Effector CD4-positive, alpha-beta T cell (primary cell): ENCODE measurements around the gene ARG1.

Experiments
- DNase-seq: peaks from one replicate; pipeline ENCODE4 v3.0.0-alpha.2; 2020

The ARG1 gene

DNA sequence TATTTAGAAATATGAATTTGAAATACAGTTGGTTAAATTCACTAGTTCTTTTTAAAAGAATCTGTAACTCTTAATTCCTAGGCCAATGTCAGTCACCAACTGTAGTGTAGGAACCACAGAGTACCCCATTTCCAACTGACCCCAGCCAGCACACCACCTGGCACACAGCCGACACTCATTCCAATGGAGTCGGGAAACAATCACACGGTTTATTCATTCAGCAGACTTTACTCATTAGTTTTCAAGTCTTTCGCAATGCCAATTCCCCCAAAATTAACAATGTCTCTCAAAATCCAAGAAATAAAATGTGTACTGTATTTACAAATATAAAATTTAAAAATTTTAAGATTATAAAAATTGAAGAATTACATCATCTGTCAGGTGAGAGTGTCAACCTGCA is 13.5 kb downstream of the ARG1 start:
- DNase-seq, result no peak

DNA sequence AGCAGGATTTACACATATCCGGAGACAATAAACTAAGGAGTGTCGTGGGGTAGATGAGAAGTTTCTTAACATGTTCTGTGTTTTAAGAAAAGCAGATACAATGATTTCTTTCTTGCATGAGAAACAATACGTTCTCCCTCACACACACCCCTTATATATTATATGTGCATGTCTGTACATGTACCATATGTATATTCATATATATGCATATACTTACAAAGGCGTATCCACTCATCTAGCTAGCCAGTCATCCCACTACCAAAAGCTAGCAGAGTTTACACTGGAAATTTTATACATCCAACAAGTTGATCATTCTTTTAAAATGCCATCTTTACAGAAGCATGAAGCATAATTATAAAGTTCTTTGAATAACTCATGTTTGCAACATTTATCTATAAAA is 14.9 kb downstream of the ARG1 start:
- DNase-seq, result no peak

DNA sequence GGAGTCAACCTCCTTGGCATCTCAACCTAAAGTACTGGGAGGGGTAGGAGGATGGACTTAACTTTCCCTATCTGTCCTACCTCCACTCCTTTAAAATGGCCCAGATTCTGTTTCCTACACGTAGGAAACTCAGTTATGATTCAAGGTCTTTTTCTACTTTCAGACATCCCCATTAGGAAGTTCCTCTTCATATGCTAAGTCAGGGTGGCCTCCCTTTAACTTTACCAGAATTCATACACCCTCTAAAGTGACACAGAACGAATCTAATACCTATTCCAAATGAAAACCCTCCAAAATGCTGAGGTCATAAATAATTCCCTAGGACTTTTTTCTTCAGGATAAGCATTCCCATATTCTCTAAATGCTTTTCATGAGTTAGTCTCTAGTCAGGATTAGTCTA is 15.6 kb downstream of the ARG1 start:
- DNase-seq, result no peak

DNA sequence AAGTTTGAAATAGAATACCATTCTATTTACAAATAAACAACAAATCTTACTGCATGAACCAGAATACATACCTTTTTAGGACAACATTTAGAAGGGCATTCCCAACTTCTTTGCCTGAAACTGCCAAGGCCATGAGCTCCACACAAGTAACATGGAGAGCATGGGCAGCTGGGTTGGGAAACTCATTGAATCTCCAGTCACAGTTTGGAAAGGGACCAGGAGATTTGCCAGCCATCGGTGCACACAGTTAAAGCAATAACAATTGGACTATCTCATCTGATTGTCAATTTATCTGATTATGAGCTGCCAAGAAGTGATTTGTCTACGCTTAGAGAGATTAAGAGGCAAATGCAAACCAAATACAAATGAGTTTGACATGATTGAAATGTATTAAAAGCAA is 19.9 kb downstream of the ARG1 start:
- DNase-seq, result no peak

DNA sequence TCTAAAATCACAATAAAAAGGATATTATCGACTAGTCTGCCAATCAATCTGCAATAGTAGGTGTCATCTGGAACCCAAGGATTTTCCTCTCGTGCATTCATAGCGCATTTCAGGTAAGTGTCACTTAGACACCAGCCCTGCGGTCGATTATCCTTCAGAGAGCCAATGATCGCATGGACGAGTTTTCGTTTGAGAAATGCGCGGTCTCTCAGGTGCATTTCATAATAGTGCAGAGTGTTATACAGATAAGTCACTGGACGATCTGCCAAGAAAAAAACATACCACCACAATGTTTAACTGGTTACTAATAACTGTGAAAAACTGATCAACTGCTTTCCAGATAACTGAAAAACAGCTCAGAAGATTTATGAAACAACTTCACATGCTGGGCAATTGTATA is 21.0 kb downstream of the ARG1 start:
- no peak for DNase-seq

DNA sequence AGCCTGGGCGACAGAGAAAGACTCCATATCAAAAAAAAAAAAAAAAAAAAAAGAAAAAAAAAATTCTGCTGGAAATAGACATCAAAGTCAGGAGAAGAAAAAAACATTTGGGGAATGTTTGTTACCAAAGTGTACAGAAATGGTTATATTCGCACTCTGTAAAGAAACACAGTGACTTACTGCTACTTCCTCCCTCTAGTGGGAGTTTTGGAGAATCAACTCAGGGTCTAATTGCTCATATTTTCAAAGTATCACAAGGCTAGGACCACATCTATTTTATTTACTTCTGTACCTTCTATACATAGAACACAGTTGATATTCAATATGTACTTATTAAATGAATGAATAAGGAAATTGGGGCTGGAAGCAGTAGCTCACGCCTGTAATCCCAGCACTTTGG is 24.4 kb downstream of the ARG1 start:
- no peak for DNase-seq

DNA sequence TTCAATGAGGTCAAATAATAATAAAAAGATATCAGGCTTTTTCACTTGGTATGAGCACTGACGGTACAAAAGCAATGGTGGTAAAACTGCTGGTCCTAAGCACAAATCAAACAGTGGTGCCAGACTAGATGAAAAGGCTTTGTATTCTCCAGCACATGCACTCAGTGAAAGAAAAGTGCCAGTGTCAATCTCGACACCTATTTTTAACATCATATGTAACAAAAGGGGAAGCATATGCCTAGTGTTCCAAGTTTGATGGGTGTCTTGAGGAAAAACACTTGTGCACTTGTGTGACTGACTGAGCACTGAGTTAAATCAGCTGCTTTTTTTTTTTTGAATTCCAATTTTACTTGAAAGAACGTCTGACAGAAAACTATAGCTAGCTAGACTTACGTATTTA is 27.7 kb downstream of the ARG1 start:
- DNase-seq, result no peak

DNA sequence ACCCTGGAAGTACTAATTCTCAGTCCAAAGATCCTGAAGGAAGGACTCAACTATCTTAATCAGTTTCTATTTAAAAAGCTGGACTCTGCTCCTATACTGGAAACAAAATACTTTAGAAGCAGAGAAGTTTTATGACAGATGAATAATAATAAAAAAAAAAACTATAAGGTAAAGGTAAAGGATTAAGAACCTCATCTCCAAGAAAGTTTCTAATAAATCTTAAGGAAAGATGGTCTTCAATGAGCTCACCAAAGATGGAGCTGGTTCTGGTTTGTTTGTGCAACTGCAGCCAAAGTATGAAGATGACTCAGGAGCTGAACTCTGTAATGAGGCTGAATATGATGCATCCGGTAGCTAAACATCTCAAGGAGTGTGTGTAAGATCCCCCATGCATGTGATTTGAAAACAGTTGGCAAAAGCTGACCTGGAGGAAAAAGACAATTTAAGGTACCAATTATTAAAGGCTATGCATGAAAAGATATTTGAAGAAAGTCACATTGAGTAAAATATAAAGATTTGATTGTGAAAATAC is 29.8 kb downstream of the ARG1 start:
- DNase-seq, result no peak

DNA sequence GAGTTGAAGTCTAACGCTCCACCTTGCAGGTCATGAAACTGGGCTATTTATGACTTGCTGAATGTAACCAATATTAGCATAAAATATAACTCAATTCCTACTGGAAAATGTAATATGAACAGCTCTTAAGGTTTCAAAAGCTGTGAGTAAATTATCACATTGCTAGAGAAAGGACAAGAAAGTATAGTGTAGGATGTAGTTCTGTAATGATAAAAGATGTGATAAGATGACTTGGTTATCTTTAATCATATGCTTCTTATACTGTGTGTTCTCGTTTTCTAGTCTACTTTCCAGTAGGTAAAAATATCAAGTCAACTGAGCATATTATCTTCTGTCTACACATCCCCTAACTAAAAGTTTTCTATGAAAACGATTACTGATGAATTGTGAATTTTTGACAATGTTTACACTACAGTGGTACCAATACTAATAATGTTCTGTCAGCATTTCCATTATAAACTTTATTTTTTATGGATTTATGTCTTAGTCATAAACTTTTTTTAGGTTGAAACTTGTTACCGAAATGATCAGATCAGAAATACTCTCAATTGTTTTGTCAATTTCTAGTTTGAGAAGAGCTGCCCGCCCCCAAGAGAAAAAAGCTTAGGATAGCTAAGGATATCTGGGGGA is 40.4 kb downstream of the ARG1 start:
- no peak for DNase-seq

DNA sequence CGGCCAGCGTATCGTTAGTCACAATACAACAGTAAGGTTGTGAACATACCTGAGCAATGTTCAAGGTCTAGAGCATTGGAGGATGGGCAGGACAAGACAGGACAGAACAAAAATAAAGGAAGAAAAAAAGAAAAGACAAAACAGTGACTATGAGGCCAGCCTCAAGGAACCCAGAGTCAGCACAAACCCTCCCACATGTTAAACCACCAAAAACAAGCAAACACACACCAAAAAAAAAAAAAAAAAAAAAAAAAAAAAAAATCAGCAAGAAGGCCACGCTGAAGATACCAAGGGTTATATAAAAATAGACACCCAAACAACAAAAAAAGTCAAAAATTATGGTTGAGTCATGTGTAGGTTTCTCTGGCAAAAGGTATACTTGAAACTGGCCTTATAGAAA is 42.2 kb downstream of the ARG1 start:
- no peak for DNase-seq

DNA sequence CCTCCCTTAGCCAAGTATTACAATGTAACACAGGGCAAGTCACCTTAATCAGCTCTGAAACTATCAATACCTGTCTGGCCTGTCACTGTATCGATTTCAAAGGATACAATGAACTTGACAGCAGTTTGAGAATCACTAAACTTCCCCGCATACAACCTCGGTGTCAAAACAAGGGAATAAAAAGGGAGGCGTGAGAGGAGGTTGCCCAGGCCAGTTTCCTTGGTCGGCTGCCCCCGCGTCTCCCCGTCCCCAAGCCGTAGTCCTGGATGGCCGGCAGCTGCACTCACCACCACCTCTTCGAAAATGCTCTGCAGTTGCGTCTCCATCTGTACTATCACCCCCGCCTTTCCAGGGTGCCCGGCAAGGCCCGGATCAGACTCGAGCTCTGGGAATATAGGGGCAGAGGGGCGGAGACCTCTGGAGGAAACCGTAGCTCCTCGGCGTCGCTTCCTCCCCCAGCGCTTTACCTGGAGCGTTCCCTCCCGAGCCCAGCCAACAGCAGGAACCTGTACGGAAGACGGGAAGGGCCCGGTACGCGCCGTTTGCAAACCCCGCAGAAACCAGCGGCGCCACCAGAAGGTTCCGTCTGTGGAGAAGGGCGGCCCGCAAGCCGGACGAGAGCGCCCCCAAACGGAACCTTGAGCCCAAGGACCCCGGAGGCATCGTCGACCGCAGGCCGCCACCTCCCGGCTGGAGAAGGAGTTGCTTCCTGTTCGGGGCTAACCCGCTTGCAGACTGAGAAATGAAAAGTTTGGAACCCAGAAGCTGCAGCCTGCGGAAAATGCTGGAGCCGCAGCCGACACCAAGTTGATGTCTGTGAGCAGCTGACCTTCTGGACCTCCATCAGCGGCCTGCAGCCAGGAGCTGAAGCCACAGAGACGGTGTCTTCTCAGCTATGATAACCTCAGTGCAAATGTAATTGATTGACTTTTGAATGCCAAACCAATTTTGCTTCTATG is 55.0 kb downstream of the ARG1 start, which contains the start of gene MED23:
Gene MED23 (minus strand): TSS at position 519 of the 959 bp plus-strand sequence. CDS start 193 bp downstream, at position 326.
- DNase-seq, result peak; percentile 93

DNA sequence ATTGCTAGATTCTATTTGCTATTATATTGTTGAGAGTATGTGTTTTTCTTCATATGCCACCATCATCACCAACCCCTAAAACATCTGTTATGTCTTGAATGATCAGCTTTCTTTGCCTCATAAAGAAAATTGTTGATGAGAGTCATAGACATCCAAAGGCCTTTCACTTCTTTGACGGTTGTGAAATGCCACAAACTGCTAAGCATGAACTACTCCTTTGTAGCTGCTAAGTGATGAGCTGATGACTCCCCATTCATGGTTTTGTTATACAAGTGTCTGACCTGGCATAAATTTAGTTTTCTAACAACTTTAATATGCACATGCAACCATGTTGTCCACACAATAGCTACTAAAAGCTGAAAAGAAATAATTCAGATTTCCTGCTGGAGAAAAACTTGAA is 55.7 kb downstream of the ARG1 start:
- DNase-seq, result no peak

DNA sequence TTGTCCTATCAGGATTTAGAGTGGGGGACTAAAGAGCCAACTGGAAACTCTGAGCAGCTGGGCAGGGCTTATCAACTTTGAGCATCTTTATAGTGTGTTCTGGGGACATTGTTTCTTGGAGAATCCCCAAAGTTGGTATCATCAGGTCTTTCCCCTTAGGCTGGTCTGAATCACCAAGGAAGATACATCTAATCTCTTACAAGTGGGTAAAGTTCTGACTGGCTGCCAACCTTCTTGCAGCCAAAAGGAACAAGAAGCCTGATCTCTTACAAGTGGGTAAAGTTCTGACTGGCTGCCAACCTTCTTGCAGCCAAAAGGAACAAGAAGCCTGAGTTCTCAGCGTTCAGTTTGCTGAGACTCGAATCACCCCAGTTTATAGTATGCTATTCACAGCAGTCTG is 56.6 kb downstream of the ARG1 start:
- DNase-seq, result no peak

DNA sequence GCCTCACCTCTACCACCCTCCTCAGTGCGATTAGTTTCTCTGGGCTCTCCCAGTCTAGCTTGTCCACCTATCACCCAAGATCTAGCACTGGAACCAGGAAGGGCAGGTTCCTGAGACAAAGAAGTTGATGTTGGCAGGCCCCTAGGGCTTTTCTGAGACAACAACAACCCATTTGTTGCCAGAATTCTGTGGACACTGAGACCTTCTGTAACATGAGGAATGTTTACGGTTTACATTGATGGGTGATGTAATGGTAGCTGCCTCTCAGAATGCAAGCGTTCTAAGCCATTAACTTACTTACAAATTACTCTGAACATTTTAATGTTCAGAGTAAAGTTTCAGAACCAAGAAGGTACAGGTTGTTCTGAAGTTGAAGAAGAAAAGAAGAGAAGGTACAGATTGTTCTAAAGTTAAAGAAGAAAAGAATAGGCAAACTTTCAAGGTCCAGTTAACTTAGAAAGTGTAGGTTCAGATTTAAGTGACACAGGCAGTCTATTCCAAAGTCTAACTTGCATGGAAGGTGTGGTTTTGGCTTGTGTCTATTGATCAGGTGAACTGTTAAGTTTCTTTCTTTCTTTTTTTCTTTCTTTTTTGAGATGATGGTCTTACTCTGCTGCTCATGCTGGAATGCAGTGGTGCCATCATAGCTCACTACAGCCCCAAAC is 58.7 kb downstream of the ARG1 start:
- DNase-seq, result no peak
